NCI-H345 (cell line): ENCODE results near the gene SPATA46.

Experiments used
- DNase-seq: peaks from one replicate; lab custom pipeline; 2025; lab: John Stamatoyannopoulos, UW

SPATA46 gene

DNA sequence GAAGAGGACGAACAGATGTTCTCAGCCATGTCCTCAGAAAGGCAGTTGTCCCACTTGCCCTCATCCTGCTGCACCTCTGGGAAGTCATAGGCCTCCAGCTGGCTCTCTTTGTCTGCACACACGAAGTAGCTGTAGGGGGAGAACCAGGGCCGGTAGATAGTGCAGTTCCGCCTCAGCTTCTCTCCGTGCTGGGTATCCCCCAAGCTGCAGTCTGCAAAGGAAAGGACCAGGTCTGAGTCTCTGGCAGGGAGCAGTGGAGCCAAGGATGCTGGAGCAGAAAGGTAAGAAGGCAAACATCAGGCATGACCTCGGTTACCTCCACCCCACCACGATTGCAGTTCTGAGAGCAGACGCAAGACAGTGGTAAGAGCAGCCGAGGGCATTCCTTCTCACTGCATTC lies 2.2 kb downstream of the SPATA46 start:
- DNase-seq, result no peak

DNA sequence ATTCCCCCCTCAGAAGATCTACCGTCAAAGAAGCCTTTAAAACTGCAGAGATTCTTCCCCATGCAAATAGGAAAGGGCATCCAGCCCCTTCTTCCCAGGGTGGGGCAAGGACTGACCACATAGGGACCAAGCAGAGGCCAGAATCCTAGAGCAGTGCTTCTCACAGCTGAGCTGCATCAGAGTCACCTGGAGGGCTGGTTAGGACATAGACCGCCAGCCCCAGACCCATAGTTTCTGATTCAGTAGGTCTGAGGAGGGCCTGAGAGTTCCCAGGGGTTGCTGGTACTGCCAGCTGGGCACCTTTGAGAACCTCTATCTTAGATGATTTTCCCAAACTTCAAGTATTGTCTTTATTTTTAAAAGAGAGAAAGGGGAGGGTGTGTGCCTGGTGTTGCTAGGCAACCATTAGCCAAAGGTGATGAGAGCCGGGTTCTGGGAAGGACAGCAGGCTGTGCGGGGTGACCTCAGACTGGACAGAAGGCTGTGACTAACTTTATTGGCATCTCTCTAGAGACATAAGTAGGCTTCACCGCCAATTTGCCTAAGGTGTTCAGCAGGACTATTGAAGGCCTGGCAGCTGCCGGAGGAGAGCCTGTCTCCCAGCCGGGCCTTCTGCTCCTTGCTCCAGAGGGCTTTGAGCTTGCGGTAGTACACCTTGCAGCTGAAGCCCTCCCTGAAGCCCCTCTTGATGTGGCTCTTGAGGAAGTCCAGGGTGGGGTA lies 3.0 kb downstream of the SPATA46 start:
- no peak for DNase-seq

DNA sequence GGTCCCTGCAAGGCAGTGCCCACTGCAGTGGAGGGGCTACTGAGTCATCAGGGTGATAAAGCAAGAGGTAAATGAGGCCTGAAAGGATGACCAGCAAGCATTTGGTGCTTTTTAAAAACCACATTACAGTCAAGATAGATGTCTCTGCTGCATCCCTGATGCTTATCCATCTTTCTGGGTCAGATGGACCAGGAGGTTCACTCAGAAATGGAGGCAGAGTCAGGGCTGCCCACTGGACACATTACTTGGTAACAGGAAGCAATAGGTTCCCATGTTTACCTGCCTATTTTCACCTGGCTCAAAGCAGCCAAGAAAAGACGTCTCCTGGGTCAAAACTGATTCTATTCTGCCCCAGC lies 3.6 kb downstream of the SPATA46 start:
- DNase-seq, result no peak

DNA sequence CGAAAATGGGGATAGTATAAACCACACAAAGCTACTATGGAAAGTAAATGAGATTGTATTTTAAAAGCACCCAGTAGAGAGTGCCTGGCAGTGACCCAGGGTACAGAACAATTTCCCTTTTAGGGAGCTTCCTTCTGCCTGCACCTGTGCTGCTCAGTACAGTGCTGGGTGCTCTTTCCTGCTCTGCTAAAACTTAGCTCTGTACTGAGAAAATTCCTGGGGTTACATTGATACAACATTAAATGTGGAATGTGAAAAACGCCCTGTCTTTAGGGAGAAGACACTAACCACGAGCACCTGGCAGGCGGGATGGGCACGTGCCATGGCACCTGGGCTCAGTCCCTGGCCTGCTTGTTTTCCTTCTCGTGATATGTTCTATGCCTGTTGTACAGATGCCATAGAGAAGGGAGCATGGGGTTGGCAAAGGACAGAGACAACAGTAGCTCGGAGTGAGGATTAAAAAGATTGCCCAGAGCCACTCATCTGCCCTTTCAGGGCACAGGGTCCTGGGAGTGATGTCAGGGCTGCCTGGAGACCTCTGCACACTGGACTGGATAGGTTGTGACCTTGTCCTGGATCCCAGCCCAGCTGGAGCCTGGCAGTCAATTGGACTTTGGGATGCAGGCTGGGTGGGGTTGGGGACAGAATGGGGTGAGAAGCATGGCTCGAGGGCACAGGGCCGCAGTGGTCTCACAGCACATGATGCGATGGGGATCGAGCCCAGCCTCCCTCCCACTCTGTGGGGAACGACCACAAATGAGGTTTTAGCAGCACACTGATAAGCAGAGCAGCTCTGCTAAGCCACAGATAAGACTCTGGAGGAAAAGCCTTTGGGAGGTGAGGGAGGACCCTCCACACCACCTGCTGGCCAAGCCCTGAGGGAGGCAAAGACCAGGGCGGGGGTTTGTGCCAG lies 4.2 kb downstream of the SPATA46 start:
- no peak for DNase-seq

DNA sequence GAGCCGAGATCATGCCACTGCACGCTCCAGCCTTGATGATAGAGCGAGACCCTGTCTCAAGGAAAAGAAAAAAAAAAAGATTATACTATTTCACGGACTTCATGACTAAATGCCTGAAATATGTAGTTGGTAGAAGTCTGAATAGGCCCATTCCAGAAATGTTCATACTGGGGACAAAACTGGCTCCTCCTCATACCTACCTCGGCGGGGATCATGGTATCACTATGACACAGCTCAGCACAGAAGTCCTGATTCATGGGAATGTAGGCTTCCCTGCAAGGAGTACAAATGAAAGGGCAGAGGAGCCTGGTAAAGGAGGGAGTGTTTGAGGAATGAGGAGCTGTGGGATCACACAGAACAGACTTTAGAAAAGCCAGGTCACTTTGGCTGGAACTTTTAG lies 5.0 kb downstream of the SPATA46 start:
- no peak for DNase-seq

DNA sequence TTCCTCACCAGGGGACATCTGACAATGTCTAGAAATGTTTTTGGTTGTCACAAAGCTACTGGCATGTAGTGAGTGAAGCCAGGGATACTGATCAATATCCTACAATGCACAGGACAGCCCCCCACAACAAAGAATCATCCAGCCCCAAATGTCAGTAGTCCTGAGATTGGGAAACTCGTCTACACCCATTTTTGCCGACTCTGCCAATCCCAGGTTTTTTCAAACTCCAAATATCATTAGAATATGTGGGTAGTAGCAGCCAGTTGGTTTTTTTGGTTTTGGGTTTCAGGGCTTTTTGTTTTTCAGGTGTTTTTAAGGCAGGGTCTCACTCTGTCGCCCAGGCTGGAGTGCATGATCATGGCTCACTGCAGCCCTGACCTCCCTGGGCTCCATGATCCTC lies 5.9 kb downstream of the SPATA46 start:
- DNase-seq, result no peak

DNA sequence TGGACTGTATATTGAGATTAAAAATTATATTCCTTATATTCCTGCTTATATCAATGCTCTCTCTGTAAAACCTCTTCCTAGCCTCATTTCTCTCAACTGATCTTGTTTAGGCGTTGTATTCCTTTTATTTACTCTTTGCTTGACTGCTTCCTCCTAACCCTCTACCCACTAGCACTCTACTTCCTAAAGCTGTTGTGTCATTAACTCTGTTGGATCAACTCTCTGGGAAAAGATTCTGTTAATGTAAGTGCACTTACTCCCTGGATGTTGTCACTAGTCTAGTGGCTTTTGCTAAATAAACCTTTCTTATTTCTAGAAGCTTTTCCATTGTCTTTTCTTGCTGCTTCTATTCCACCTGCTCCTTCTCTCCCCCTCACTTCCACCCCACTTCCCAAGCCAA lies 6.5 kb downstream of the SPATA46 start:
- no peak for DNase-seq

DNA sequence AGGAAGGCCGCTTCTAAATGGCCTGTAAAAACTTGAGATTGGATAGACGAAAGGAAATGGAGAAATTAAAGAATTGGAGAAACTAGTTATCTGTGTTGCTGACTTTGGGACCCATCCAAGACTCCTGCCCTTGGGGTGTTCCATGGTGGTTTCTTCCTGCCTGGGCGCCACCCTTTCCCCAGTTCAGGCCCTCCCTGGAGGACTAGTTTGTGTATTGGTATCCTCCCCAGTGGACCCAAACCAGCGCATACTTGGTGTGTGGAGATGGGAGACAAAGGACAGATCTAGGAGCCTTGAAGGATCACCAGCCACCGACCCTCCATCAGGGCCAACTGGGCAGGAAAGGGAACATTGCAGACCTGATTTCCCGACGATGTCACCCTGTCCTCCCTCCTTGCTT lies 7.1 kb downstream of the SPATA46 start:
- no peak for DNase-seq

DNA sequence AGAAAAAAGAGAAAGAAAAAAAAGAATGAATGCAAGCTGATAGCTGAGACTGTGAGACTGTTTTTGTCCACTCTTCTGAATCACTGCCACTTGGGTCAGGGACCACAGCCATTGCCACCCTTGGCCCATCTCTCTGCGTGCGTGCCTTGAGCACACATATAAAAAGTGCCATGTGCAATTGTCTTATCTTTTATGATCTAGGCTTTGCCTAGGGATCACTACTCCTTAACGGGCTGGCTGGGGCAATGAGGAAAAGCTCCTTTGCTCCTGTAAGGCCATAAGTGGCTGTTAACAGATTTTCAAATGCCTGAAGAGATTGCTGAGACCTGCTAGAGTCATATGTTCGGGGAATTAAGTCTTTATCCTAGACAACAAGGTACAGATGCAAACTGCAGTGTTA lies 8.2 kb downstream of the SPATA46 start:
- no peak for DNase-seq

DNA sequence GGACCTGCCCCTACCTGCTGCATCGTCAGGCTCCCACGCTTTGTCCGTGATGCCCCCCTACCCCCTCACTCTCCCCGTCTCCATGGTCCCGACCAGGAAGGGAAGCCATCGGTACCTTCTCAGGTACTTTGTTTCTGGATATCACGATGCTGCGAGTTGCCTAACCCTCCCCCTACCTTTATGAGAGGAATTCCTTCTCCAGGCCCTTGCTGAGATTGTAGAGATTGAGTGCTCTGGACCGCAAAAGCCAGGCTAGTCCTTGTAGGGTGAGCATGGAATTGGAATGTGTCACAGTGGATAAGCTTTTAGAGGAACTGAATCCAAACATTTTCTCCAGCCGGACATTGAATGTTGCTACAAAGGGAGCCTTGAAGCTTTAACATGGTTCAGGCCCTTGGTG lies 8.9 kb downstream of the SPATA46 start:
- DNase-seq, result no peak

DNA sequence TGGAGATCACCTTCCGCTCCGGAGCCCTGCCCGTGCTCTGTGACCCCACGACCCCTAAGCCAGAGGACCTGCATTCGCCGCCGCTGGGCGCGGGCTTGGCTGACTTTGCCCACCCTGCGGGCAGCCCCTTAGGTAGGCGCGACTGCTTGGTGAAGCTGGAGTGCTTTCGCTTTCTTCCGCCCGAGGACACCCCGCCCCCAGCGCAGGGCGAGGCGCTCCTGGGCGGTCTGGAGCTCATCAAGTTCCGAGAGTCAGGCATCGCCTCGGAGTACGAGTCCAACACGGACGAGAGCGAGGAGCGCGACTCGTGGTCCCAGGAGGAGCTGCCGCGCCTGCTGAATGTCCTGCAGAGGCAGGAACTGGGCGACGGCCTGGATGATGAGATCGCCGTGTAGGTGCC lies 9.6 kb downstream of the SPATA46 start:
- DNase-seq, result no peak

DNA sequence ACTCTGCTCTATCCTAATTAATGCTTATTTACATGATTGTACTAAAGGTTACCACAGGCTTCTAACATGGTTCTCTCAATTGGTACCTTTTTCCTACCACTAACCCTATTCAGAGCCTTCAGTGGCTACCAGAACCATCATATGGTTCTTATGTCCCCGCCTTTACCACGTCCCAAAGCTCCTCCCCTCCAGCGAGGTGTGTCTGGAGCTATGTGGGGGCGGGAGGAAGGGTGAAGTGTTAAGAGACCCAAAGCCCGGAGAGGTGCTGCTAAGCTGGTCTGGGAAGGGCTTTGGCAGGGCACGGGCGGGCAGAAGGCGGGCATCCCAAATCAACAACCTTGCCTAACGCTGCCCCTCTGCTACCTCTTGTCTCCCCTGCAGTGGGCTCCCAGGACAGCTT lies 10.0 kb downstream of the SPATA46 start:
- DNase-seq, result no peak

DNA sequence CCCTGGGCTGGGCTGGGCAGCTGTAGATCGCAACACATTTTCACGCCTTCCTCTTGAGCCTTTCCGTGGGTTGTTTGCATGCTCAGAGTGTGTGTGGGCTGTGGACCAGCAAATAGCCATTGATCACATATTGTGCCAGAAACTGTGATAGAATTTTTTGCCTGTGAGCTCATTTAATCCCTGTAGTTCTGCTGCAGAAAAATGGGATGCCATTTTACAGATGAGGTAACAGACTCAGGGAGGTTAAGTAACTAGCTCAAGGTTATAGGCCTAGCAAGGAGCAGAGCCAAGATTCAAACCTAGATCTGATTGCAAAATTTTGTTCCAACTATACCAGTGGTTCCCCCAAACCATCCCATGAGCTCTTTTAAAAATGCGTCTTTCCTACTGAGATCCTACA lies 10.5 kb downstream of the SPATA46 start:
- DNase-seq, result no peak

DNA sequence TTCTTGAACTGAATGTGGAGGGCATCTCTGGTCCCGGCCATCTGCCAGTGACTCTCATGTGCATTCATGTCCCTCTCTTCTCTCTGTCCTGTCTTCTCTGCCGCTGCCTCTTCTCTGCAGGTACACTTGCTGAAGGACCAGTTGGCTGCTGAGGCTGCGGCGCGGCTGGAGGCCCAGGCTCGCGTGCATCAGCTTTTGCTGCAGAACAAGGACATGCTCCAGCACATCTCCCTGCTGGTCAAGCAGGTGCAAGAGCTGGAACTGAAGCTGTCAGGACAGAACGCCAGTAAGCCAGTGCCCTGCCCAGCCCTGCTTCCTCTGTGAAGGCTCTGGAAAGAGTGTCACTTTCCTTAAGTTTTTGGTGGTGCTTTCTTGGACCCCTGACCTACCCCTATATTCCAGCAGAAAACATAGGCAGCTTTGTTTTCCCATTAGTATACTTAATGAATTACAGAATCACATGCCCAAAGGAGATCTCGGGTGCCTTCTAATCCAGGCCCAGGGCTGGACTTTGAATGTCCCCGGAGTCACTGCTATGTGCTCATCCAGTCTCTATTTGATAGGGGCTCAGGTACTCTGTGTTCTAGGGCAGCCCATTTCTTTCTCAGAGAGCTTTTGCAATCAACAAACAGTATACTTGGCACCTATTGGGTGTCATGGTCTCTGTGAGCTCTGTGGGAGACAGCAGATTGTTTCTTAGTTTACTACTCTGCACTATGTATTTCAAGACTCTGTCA lies 11.2 kb downstream of the SPATA46 start:
- no peak for DNase-seq

DNA sequence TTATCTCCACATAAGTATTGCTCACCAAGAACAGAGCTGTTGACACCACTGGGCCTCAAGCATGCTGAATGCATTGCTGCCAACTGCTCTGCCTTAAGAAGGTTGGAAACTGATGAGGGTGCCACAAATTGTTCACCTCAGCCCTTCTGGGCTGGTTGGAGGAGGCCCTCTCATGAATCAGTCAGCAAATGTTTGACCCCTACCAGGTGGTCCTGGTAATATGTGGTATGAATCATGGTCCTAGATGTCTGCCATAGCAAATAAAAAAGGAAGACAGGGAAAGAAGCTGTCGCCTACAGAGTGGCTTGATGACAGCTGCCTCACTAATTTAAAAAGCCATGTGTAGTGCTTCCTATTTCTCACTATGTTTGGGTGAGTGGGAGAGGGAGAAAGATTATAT lies 12.2 kb downstream of the SPATA46 start:
- no peak for DNase-seq

DNA sequence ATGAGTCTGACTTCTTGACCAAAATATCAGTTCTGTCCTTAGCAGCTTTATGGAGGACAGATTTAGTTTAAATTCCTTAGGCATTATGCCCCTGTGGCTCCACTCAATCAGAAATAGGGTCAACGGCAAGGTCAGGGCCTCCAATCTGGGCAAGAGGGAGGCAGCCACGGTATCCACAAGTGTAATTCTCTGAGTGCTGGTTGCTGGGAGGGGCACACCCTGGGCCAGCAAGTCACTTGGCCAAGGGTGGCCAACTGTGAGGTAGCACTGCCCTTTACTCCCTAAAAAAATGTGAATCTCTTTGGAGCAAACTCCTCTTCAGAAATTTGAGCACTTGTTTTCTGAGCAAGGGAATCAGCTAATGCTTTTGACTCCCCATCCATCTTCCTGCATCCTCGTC lies 12.8 kb downstream of the SPATA46 start:
- DNase-seq, result no peak

DNA sequence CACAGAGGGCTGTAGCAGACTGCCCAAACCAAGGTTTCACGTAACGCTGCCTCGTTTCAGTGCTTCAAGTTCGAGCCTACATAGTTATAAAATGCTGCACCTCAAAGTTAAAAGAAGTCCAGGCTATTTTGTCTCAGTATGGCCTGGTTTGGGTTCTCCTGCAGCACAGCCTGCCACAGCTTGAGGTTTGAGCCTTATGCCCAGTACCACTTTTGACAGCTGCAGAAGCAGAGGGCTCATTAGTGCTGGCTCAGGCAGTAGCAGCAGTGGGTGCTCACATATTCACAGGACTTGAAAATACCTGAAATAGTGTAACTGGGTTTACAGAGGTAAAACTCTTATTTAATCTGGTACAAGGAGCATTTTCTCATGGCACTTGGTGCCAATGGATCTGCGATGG lies 15.3 kb downstream of the SPATA46 start:
- DNase-seq, result no peak

DNA sequence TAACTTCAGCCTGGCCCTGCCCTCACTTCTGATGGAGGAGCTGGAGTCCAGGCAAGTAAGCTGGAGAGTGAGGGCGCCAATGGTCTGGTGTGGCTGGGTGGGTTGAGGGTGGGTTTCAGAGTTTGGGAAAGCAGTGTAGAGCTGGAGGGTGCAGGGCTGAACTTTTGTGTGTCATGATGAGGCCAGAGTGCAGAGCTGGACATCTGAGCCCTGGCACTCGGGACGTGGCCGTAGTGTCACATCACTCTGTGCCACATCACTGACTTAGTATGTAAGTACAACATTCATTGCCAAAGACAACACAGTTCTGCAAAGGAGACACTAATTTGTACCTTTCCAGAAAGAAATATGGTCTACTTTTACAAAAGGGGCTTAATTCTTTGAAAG lies 15.8 kb downstream of the SPATA46 start:
- no peak for DNase-seq

DNA sequence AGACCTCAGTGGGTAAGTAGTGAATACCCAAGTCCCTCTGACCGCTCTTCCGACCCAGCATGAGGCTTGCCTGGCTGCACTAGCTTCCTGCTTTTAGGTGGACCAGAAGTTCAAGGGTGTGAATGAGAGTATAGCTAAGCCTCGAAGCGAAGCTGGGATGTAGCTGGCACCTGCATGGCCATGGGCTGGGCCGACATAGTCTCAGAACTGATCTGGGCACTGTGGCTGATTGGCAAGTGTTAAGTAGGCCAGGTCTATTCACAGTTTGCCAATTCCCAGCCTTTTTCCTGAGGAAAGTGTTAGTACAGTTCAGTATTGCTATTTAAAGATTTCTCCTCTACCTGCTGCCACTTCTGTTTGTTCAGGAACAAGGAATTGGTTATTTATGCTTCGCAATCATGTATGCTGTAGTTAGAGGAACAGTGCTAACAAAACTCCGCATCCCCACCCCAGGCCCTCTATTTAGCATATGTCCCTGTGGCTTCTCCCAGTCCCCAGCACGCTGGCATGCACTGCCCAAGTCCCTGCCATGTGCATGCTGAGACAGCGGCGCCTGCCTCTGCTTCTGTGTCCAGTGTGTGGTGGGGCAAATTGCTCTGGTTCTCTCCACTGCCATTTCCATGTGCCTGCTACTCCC lies 16.3 kb downstream of the SPATA46 start:
- no peak for DNase-seq

DNA sequence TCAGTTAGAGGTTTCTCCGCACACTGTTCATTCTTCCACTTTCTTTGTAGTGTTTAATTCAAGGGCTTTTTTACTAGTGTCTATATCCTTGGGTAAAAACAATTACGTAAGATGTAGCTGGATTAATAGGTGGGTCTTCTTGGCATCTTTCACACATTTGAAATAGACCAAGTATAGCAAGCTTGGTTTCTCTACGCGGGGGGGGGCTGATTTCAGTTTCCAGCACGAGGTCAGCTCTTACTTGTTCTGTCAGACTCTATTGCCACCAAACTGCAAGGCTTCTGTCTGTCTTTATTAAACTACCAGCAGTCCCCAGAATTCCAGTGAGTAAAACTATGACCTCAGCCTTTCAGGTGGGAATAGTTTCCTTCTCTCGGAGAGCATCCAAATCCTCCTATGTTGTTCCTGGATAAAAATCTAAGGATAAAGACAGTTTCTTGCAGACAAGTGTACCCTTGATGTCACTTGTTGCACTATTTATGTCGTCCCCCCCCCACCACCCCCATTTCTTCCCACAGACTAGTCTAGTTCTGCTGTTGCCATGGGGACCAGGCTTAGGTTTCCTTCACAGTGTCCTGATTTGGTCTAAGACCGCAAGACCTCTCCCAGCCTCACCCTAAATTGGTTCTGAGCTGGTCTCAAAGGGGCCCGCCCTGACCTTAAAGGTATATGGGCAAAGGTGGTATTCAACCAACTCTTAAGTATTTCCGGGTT lies 17.0 kb downstream of the SPATA46 start:
- DNase-seq, result no peak

DNA sequence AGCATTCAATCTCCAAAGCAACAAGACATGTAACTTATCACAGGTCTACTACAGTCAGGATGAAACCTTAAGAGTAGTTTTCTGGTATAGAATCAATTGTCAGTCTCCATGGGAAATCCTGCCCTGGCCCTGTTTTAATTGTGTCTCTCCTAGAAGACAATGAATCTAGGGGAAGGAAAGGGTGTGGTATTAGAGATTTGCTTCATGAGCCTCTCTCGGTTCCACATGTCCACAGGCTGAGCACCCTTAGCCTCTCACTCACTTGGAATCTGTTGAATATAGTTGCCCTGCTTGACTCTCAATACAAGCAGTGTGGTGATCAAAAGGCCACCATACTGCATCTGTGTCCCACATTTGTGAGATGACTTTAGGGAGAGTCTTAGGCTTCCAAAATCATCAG lies 17.7 kb downstream of the SPATA46 start:
- DNase-seq, result no peak
